NT2/D1 (cell line): Measurements from ENCODE around the gene SHC3.

Experiments used
- SUZ12 ChIP-seq: IDR thresholded peaks from 2 replicates; pipeline ENCODE4 v1.6.1; 2011; ENCODE audit not compliant: insufficient read length, insufficient read depth; ENCODE audit errors: extremely low read depth
- YY1 ChIP-seq: IDR thresholded peaks from 2 replicates; pipeline ENCODE4 v1.6.1; 2011; ENCODE audit not compliant: insufficient read length, insufficient read depth
- ZNF274 ChIP-seq: IDR thresholded peaks from 2 replicates; pipeline ENCODE4 v1.6.1; 2011; ENCODE audit warnings: mild to moderate bottlenecking, low read depth, low read length

GRCh38 chr9:89179895-89180734 is 1.5 kb upstream of the SHC3 start:
- TF ChIP-seq ZNF274 (no peak), YY1 (no peak), SUZ12 (no peak)
